HEK293T (cell line): ENCODE results near the gene MED27.

Experiments
- ARNT ChIP-seq: fragments of 450-650 bp; IDR thresholded peaks from 2 replicates; pipeline ENCODE4 v1.6.1; 2017; ENCODE audit warnings: mild to moderate bottlenecking
- ELF4 ChIP-seq: fragments of 450-650 bp; IDR thresholded peaks from 2 replicates; pipeline ENCODE4 v1.6.1; 2017; ENCODE audit warnings: antibody characterized with exemption
- FOXA1 ChIP-seq: fragments of 450-650 bp; IDR thresholded peaks from 2 replicates; pipeline ENCODE4 v1.6.1; 2016; ENCODE audit warnings: mild to moderate bottlenecking
- HDGF ChIP-seq: fragments of 450-650 bp; IDR thresholded peaks from 2 replicates; pipeline ENCODE4 v1.6.1; 2017; ENCODE audit warnings: antibody characterized with exemption, borderline replicate concordance
- L3MBTL2 ChIP-seq: fragments of 450-650 bp; conservative IDR thresholded peaks from 2 replicates; pipeline ENCODE4 v1.6.1; 2016; ENCODE audit warnings: mild to moderate bottlenecking
- LEF1 ChIP-seq: fragments of 450-650 bp; IDR thresholded peaks from 2 replicates; pipeline ENCODE4 v1.6.1; 2017; ENCODE audit warnings: mild to moderate bottlenecking, borderline replicate concordance
- SUZ12 ChIP-seq: fragments of 450-650 bp; IDR thresholded peaks from 2 replicates; pipeline ENCODE4 v1.6.1; 2016; ENCODE audit warnings: mild to moderate bottlenecking
- TARDBP ChIP-seq: fragments of 450-650 bp; IDR thresholded peaks from 2 replicates; pipeline ENCODE4 v1.6.1; 2016

GRCh38 chr9:132008184-132008803 lies 71.4 kb downstream of the MED27 start:
- TF ChIP-seq FOXA1 = no peak
- no peak for TF ChIP-seq LEF1
- TF ChIP-seq SUZ12 = no peak
- TF ChIP-seq HDGF = no peak
- TF ChIP-seq TARDBP = no peak
- no peak for TF ChIP-seq L3MBTL2
- no peak for TF ChIP-seq ELF4
- TF ChIP-seq ARNT = no peak
